ENCODE measurements around the gene SND1. TPM values are rescaled to one million over a fixed set of nuclear protein-coding genes. Genes with fewer than 3 reads are reported as not detected.

The SND1 gene
- total RNA-seq, 6 experiments from 2014 or later: 77.5 to 150 (median 126) TPM

GRCh38 chr7:127876393-127876792 is 224.4 kb downstream of the SND1 start:
- DNase-seq: no peak
- no peak overlapping the region for H3K27ac ChIP-seq
- H3K36me3 ChIP-seq: no peaks in the 10 kb centered on the region
- no peaks in the 10 kb centered on the region for H3K4me1 ChIP-seq
- ATAC-seq: no peak
- no peaks in the 10 kb centered on the region for H3K9me3 ChIP-seq
- no peak overlapping the region for H3K4me3 ChIP-seq
- WGBS (ENCODE audit: insufficient coverage, low coverage, low lambda C conversion rate, missing lambda C conversion rate): 100% methylated on average over 1 of the region's 1 CpG
- TF ChIP-seq, protein P1, sequence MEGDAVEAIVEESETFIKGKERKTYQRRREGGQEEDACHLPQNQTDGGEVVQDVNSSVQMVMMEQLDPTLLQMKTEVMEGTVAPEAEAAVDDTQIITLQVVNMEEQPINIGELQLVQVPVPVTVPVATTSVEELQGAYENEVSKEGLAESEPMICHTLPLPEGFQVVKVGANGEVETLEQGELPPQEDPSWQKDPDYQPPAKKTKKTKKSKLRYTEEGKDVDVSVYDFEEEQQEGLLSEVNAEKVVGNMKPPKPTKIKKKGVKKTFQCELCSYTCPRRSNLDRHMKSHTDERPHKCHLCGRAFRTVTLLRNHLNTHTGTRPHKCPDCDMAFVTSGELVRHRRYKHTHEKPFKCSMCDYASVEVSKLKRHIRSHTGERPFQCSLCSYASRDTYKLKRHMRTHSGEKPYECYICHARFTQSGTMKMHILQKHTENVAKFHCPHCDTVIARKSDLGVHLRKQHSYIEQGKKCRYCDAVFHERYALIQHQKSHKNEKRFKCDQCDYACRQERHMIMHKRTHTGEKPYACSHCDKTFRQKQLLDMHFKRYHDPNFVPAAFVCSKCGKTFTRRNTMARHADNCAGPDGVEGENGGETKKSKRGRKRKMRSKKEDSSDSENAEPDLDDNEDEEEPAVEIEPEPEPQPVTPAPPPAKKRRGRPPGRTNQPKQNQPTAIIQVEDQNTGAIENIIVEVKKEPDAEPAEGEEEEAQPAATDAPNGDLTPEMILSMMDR (IDR thresholded peaks at IDR 0.05): no peak
- TF ChIP-seq POLR2A (IDR thresholded peaks at IDR 0.05): no peak
- no peaks in the 10 kb centered on the region for H3K27me3 ChIP-seq
- intact Hi-C loops (cut with DNase I): no loop called here

- ATAC-seq (no peak), DNase-seq (no peak)
- no peaks in the 10 kb centered on the region for H3K4me1 ChIP-seq
- H3K36me3 ChIP-seq: no peaks in the 10 kb centered on the region
- WGBS (ENCODE audit: insufficient coverage, low coverage, low lambda C conversion rate, missing lambda C conversion rate): 64% methylated on average over 2 of the region's 3 CpGs
- intact Hi-C loops (cut with DNase I): no loop called here
- H3K4me3 ChIP-seq: no peak overlapping the region
- H3K27ac ChIP-seq: no peak overlapping the region
- H3K27me3 ChIP-seq: no peaks in the 10 kb centered on the region
- TF ChIP-seq, protein P1 (IDR thresholded peaks at IDR 0.05): no peak
- no peak for TF ChIP-seq POLR2A (IDR thresholded peaks at IDR 0.05)
- no peaks in the 10 kb centered on the region for H3K9me3 ChIP-seq
Observed at GRCh38 chr7:127877951-127878350, 226.0 kb downstream of the SND1 start.

GRCh38 chr7:127878791-127879190 is 226.8 kb downstream of the SND1 start:
- H3K9me3 ChIP-seq: no peaks in the 10 kb centered on the region
- H3K4me1 ChIP-seq: peaks cover 0 to 6% (median 2%) of the 10 kb centered on the region in 4 donors
- H3K27me3 ChIP-seq: no peaks in the 10 kb centered on the region
- 100% methylated on average over 1 of the region's 3 CpGs for WGBS (ENCODE audit: insufficient coverage, low coverage, low lambda C conversion rate, missing lambda C conversion rate)
- TF ChIP-seq, protein P1 (IDR thresholded peaks at IDR 0.05): no peak
- TF ChIP-seq POLR2A (IDR thresholded peaks at IDR 0.05): no peak
- ATAC-seq (no peak), DNase-seq (no peak)
- H3K4me3 ChIP-seq: no peak overlapping the region
- H3K36me3 ChIP-seq: no peaks in the 10 kb centered on the region
- intact Hi-C loops (cut with DNase I): no loop called here
- no peak overlapping the region for H3K27ac ChIP-seq

DNA sequence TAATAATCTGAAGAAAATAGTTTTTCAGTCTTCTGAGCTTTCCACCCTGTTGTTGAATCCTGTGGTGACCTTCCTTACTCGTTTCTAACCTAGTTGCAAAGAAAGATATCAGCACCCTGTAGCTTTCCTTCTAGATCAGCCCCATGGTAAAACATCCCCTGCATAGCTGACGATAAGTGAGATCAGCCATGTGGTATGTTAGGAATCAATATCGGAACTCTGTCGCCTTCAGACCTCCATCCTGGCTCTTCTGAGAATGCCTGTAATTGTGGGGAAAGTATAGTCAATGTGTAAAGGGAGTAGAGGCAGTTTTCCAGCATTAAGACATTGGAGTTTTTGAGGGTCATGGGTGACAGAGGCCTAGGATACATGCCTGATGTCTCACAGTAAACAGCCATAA is 227.4 kb downstream of the SND1 start:
- no peaks in the 10 kb centered on the region for H3K36me3 ChIP-seq
- WGBS (ENCODE audit: insufficient coverage, low coverage, low lambda C conversion rate, missing lambda C conversion rate): 100% methylated on average over 3 of the region's 4 CpGs
- no peak for ATAC-seq
- DNase-seq: no peak
- no peaks in the 10 kb centered on the region for H3K27me3 ChIP-seq
- no peak overlapping the region for H3K4me3 ChIP-seq
- intact Hi-C loops (cut with DNase I): no loop called here
- peaks cover 0 to 6% (median 2%) of the 10 kb centered on the region in 4 donors for H3K4me1 ChIP-seq
- H3K27ac ChIP-seq: no peak overlapping the region
- no peaks in the 10 kb centered on the region for H3K9me3 ChIP-seq
- TF ChIP-seq POLR2A (IDR thresholded peaks at IDR 0.05): no peak
- TF ChIP-seq, protein P1 (IDR thresholded peaks at IDR 0.05): no peak

DNA sequence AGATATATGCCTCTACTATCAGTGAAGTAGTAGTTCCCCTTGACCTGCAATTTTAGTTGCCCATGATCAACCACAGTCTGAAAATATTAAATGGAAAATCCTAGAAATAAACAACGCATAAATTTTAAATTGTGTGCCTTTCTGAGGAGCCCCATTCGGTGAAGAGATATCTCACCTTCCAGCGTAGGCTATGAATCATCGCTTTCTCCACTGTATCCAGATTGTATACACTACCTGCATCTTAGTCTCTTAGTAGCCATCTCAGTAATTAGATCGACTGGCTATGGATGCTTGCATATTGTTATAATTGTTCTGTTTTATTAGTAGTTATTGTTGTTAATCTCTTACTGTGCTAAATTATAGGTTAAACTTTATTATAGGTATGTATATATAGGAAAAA is 227.9 kb downstream of the SND1 start:
- 100% methylated on average over 5 of the region's 5 CpGs for WGBS (ENCODE audit: insufficient coverage, low coverage, low lambda C conversion rate, missing lambda C conversion rate)
- Histone ChIP-seq H3K9me3 (no peaks in the 10 kb centered on the region), H3K4me3 (no peak overlapping the region), H3K4me1 (peaks cover 0 to 6% (median 2%) of the 10 kb centered on the region in 4 donors), H3K36me3 (no peaks in the 10 kb centered on the region), H3K27ac (no peak overlapping the region), H3K27me3 (no peaks in the 10 kb centered on the region)
- intact Hi-C loops (cut with DNase I): no loop called here
- no peak for TF ChIP-seq POLR2A (IDR thresholded peaks at IDR 0.05)
- TF ChIP-seq, protein P1 (IDR thresholded peaks at IDR 0.05): no peak
- DNase-seq: no peak
- ATAC-seq: no peak

All from right lobe of liver (tissue), 6 donors.